GM23338 (cell line): ENCODE data around the gene ZNF70. TPM values are rescaled to one million over a fixed set of nuclear protein-coding genes. Genes with fewer than 3 reads are reported as not detected.

Experiments used
- ATAC-seq: fragments of 200-7000 bp; cut with Tn5 transposase; 3 replicates; pipeline ENCODE4 v1.9.1; 2020
- DNase-seq: peaks from one replicate; pipeline ENCODE4 v3.0.0-alpha.2; 2015; ENCODE audit warnings: low spot score
- H2AFZ ChIP-seq: fragments of 200-600 bp; sonication (generic); 2 replicates; pipeline ENCODE4 v1.8.0; 2016; ENCODE audit warnings: antibody characterized with exemption, mild to moderate bottlenecking, moderate library complexity
- H3F3A ChIP-seq: fragments of 200-600 bp; sonication (generic); replicated peaks from 2 replicates; pipeline ENCODE4 v1.8.0; 2017; ENCODE audit warnings: antibody characterized with exemption, mixed run types, low read depth
- H3K27ac ChIP-seq: fragments of 200-600 bp; sonication (generic); 2 replicates; pipeline ENCODE4 v1.6.1; 2016; ENCODE audit warnings: low read depth
- H3K27me3 ChIP-seq: fragments of 200-600 bp; sonication (generic); 2 replicates; pipeline ENCODE4 v1.8.0; 2016; ENCODE audit warnings: mild to moderate bottlenecking, mixed run types, moderate library complexity; ENCODE audit not compliant: insufficient read depth
- H3K36me3 ChIP-seq: fragments of 200-600 bp; sonication (generic); 2 replicates; pipeline ENCODE4 v1.8.0; 2016; ENCODE audit warnings: mild to moderate bottlenecking; ENCODE audit not compliant: insufficient read depth
- H3K4me1 ChIP-seq: fragments of 200-600 bp; sonication (generic); 2 replicates; pipeline ENCODE4 v1.8.0; 2016; ENCODE audit warnings: mild to moderate bottlenecking, moderate library complexity; ENCODE audit not compliant: insufficient read depth
- H3K4me2 ChIP-seq: fragments of 200-600 bp; sonication (generic); 2 replicates; pipeline ENCODE4 v1.7.1; 2017; ENCODE audit warnings: mixed run types
- H3K4me3 ChIP-seq: fragments of 200-600 bp; sonication (generic); 2 replicates; pipeline ENCODE4 v1.6.1; 2016; ENCODE audit warnings: mixed run types
- H3K79me2 ChIP-seq: fragments of 200-600 bp; sonication (generic); replicated peaks from 2 replicates; pipeline ENCODE4 v1.8.0; 2017; ENCODE audit warnings: mild to moderate bottlenecking; ENCODE audit not compliant: insufficient read depth
- H3K9me2 ChIP-seq: fragments of 200-600 bp; sonication (generic); 2 replicates; pipeline ENCODE4 v1.8.0; 2017; ENCODE audit not compliant: insufficient read depth
- H4K20me1 ChIP-seq: fragments of 200-600 bp; sonication (generic); replicated peaks from 2 replicates; pipeline ENCODE4 v1.8.0; 2017; ENCODE audit warnings: mild to moderate bottlenecking; ENCODE audit not compliant: insufficient read depth
- H3K27ac Mint-ChIP-seq: 2 replicates; pipeline ENCODE4 v1.8.0; 2020; ENCODE audit warnings: inconsistent platforms, mild to moderate bottlenecking, moderate library complexity, mixed read lengths
- H3K27me3 Mint-ChIP-seq: 3 replicates; pipeline ENCODE4 v1.8.0; 2022; ENCODE audit warnings: low read depth, mild to moderate bottlenecking, moderate library complexity, mixed read lengths, inconsistent platforms; ENCODE audit not compliant: insufficient read depth, poor library complexity
- H3K36me3 Mint-ChIP-seq: 3 replicates; pipeline ENCODE4 v1.8.0; 2021; ENCODE audit warnings: low read depth, mild to moderate bottlenecking, inconsistent platforms, moderate library complexity, mixed read lengths
- H3K4me1 Mint-ChIP-seq: 3 replicates; pipeline ENCODE4 v1.8.0; 2020; ENCODE audit warnings: mild to moderate bottlenecking, inconsistent platforms, mixed read lengths
- H3K4me3 Mint-ChIP-seq: 3 replicates; pipeline ENCODE4 v1.8.0; 2021; ENCODE audit warnings: moderate library complexity, mild to moderate bottlenecking, inconsistent platforms, mixed read lengths
- H3K9me3 Mint-ChIP-seq: 3 replicates; pipeline ENCODE4 v1.8.0; 2020; ENCODE audit warnings: moderate library complexity, mild to moderate bottlenecking, inconsistent platforms, mixed read lengths
- CREB1 ChIP-seq: fragments of 250-450 bp; sonication (Bioruptor Pico); IDR thresholded peaks from 2 replicates; pipeline ENCODE4 v1.5.0; 2020; ENCODE audit warnings: low read depth, mild to moderate bottlenecking, moderate library complexity
- EZH2 ChIP-seq: fragments of 200-600 bp; sonication (generic); IDR thresholded peaks from one replicate; pipeline ENCODE4 v1.8.0; 2017; ENCODE audit warnings: antibody characterized with exemption, mild to moderate bottlenecking, low read depth; ENCODE audit not compliant: unreplicated experiment
- EZH2phosphoT487 ChIP-seq: fragments of 200-600 bp; sonication (generic); IDR thresholded peaks from one replicate; pipeline ENCODE4 v1.8.1; 2018; ENCODE audit warnings: antibody characterized with exemption; ENCODE audit not compliant: unreplicated experiment
- JUNB ChIP-seq: IDR thresholded peaks from one replicate; pipeline ENCODE4 v1.6.1; 2016; ENCODE audit warnings: antibody characterized with exemption; ENCODE audit not compliant: unreplicated experiment
- NANOG ChIP-seq: IDR thresholded peaks from 2 replicates; pipeline ENCODE4 v1.6.1; 2016; ENCODE audit warnings: antibody characterized with exemption, borderline replicate concordance
- POLR2AphosphoS5 ChIP-seq: IDR thresholded peaks from 2 replicates; pipeline ENCODE4 v1.6.1; 2016; ENCODE audit warnings: antibody characterized with exemption, low read depth
- STAT1 ChIP-seq: IDR thresholded peaks from one replicate; pipeline ENCODE4 v1.6.1; 2016; ENCODE audit warnings: antibody characterized with exemption; ENCODE audit not compliant: unreplicated experiment
- ZNF114 ChIP-seq: fragments of 250-450 bp; sonication (Bioruptor Pico); IDR thresholded peaks from 2 replicates; pipeline ENCODE4 v1.5.0; 2020; ENCODE audit warnings: mild to moderate bottlenecking, moderate library complexity
- ZNF331 ChIP-seq: fragments of 250-450 bp; sonication (Bioruptor Pico); IDR thresholded peaks from 2 replicates; pipeline ENCODE4 v1.5.0; 2020; ENCODE audit warnings: low read depth, mild to moderate bottlenecking, moderate library complexity
- polyA plus RNA-seq: library from polyadenylated mRNA; unstranded; fragments of >200 nt; fragmentation: Nextera tagmentation; extraction: Ambion mirVana; gene quantifications from 2 replicates; pipeline ENCODE4 v1.2.1, GENCODE V29; 2016
- total RNA-seq: library from RNA; depleted of rRNA; stranded (reverse); fragments of >200 nt; shearing (Covaris generic); gene quantifications from 2 replicates; pipeline ENCODE4 v1.2.3, GENCODE V29; 2014
- TF ChIP-seq, protein P1 (sequence below): IDR thresholded peaks from one replicate; pipeline ENCODE4 v1.6.1; 2018; ENCODE audit warnings: antibody characterized with exemption; ENCODE audit not compliant: unreplicated experiment
- TF ChIP-seq, protein P2 (sequence below): fragments of 250-450 bp; sonication (Bioruptor Pico); IDR thresholded peaks from 2 replicates; pipeline ENCODE4 v1.5.0; 2020; ENCODE audit warnings: mild to moderate bottlenecking, moderate library complexity
- TF ChIP-seq, protein P3 (sequence below): IDR thresholded peaks from 2 replicates; pipeline ENCODE4 v1.6.1; 2016; ENCODE audit warnings: antibody characterized with exemption

The ZNF70 gene
- total and polyA plus RNA-seq, 2 experiments from 2014 or later = 0.45 to 2.6 TPM

DNA sequence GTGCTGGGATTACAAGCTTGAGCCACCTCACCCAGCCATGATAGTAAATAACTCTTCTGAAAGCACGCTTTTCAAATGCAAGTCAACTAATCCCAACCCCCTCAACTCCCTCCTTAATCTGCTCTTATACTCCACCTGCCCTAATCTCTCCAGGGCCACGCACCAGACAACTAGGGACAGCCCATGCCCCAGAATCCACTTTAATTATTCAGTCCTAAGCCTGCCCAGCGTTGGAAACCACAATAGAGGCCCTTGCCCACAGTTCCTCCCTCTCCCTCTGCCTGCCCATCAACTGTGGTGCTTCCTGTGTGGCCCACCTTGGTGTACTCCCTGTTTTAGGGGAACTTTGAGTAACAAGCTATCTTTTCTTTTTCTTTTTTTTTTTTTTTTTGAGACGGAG, 6.0 kb upstream of the ZNF70 start (continued):
- TF ChIP-seq, protein P1, sequence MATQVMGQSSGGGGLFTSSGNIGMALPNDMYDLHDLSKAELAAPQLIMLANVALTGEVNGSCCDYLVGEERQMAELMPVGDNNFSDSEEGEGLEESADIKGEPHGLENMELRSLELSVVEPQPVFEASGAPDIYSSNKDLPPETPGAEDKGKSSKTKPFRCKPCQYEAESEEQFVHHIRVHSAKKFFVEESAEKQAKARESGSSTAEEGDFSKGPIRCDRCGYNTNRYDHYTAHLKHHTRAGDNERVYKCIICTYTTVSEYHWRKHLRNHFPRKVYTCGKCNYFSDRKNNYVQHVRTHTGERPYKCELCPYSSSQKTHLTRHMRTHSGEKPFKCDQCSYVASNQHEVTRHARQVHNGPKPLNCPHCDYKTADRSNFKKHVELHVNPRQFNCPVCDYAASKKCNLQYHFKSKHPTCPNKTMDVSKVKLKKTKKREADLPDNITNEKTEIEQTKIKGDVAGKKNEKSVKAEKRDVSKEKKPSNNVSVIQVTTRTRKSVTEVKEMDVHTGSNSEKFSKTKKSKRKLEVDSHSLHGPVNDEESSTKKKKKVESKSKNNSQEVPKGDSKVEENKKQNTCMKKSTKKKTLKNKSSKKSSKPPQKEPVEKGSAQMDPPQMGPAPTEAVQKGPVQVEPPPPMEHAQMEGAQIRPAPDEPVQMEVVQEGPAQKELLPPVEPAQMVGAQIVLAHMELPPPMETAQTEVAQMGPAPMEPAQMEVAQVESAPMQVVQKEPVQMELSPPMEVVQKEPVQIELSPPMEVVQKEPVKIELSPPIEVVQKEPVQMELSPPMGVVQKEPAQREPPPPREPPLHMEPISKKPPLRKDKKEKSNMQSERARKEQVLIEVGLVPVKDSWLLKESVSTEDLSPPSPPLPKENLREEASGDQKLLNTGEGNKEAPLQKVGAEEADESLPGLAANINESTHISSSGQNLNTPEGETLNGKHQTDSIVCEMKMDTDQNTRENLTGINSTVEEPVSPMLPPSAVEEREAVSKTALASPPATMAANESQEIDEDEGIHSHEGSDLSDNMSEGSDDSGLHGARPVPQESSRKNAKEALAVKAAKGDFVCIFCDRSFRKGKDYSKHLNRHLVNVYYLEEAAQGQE = no peak

DNA sequence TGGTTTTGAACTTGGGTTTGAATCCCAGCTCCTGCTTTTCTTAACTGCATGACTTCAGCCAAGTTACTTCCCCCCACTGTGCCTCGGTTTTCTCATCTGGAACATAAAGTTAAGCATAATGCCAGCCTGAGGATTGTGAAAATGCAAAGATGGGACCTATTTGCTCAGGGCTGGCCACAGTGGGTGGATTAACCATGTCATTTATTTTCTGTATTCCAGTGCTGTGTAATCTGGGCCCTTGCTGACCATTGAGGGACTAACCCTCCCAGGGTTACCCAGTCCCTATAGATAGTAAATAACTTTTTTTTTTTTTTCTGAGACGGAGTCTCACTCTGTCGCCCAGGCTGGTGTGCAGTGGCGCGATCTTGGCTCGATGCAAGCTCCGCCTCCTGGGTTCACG, 4.8 kb upstream of the ZNF70 start:
- Histone ChIP-seq H3K27me3 (no peaks in the 10 kb centered on the region), H3K79me2 (no peaks in the 10 kb centered on the region), H3K27ac (no peak overlapping the region), H4K20me1 (no peaks in the 10 kb centered on the region), H2AFZ (no peak overlapping the region), H3K4me3 (no peak overlapping the region), H3K36me3 (no peaks in the 10 kb centered on the region), H3K9me2 (no peaks in the 10 kb centered on the region), H3K4me1 (peaks cover 13% of the 10 kb centered on the region; the same call in 1 of the 2 replicates), H3F3A (no peaks in the 10 kb centered on the region), H3K4me2 (no peak overlapping the region)
- H3K27ac Mint-ChIP-seq = no peak overlapping the region
- no peaks in the 10 kb centered on the region for H3K36me3 Mint-ChIP-seq
- no peak for ATAC-seq
- no peak overlapping the region for H3K4me3 Mint-ChIP-seq
- H3K27me3 Mint-ChIP-seq = peaks cover 13% of the 10 kb centered on the region
- no peak for DNase-seq
- no peaks in the 10 kb centered on the region for H3K9me3 Mint-ChIP-seq
- peaks cover 22% of the 10 kb centered on the region; the same call in 2 of the 3 replicates for H3K4me1 Mint-ChIP-seq
- no peak for TF ChIP-seq STAT1
- TF ChIP-seq NANOG = no peak
- no peak for TF ChIP-seq CREB1 (CRISPR knock-in tag)
- no peak for TF ChIP-seq EZH2
- no peak for TF ChIP-seq JUNB
- TF ChIP-seq, protein P1 = no peak
- no peak for TF ChIP-seq ZNF331 (CRISPR knock-in tag)
- no peak for TF ChIP-seq ZNF114 (CRISPR knock-in tag)
- no peak for TF ChIP-seq POLR2AphosphoS5
- TF ChIP-seq, protein P2, sequence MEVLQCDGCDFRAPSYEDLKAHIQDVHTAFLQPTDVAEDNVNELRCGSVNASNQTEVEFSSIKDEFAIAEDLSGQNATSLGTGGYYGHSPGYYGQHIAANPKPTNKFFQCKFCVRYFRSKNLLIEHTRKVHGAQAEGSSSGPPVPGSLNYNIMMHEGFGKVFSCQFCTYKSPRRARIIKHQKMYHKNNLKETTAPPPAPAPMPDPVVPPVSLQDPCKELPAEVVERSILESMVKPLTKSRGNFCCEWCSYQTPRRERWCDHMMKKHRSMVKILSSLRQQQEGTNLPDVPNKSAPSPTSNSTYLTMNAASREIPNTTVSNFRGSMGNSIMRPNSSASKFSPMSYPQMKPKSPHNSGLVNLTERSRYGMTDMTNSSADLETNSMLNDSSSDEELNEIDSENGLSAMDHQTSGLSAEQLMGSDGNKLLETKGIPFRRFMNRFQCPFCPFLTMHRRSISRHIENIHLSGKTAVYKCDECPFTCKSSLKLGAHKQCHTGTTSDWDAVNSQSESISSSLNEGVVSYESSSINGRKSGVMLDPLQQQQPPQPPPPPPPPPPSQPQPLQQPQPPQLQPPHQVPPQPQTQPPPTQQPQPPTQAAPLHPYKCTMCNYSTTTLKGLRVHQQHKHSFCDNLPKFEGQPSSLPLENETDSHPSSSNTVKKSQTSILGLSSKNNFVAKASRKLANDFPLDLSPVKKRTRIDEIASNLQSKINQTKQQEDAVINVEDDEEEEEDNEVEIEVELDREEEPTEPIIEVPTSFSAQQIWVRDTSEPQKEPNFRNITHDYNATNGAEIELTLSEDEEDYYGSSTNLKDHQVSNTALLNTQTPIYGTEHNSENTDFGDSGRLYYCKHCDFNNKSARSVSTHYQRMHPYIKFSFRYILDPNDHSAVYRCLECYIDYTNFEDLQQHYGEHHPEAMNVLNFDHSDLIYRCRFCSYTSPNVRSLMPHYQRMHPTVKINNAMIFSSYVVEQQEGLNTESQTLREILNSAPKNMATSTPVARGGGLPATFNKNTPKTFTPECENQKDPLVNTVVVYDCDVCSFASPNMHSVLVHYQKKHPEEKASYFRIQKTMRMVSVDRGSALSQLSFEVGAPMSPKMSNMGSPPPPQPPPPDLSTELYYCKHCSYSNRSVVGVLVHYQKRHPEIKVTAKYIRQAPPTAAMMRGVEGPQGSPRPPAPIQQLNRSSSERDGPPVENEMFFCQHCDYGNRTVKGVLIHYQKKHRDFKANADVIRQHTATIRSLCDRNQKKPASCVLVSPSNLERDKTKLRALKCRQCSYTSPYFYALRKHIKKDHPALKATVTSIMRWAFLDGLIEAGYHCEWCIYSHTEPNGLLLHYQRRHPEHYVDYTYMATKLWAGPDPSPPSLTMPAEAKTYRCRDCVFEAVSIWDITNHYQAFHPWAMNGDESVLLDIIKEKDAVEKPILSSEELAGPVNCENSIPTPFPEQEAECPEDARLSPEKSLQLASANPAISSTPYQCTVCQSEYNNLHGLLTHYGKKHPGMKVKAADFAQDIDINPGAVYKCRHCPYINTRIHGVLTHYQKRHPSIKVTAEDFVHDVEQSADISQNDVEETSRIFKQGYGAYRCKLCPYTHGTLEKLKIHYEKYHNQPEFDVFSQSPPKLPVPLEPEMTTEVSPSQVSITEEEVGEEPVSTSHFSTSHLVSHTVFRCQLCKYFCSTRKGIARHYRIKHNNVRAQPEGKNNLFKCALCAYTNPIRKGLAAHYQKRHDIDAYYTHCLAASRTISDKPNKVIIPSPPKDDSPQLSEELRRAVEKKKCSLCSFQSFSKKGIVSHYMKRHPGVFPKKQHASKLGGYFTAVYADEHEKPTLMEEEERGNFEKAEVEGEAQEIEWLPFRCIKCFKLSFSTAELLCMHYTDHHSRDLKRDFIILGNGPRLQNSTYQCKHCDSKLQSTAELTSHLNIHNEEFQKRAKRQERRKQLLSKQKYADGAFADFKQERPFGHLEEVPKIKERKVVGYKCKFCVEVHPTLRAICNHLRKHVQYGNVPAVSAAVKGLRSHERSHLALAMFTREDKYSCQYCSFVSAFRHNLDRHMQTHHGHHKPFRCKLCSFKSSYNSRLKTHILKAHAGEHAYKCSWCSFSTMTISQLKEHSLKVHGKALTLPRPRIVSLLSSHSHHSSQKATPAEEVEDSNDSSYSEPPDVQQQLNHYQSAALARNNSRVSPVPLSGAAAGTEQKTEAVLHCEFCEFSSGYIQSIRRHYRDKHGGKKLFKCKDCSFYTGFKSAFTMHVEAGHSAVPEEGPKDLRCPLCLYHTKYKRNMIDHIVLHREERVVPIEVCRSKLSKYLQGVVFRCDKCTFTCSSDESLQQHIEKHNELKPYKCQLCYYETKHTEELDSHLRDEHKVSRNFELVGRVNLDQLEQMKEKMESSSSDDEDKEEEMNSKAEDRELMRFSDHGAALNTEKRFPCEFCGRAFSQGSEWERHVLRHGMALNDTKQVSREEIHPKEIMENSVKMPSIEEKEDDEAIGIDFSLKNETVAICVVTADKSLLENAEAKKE (CRISPR knock-in tag) = no peak
- TF ChIP-seq, protein P3, sequence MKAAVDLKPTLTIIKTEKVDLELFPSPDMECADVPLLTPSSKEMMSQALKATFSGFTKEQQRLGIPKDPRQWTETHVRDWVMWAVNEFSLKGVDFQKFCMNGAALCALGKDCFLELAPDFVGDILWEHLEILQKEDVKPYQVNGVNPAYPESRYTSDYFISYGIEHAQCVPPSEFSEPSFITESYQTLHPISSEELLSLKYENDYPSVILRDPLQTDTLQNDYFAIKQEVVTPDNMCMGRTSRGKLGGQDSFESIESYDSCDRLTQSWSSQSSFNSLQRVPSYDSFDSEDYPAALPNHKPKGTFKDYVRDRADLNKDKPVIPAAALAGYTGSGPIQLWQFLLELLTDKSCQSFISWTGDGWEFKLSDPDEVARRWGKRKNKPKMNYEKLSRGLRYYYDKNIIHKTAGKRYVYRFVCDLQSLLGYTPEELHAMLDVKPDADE = no peak
- no peak for TF ChIP-seq EZH2phosphoT487
